Esophagus squamous epithelium (tissue), 4 donors: ENCODE measurements around the gene RAPGEF4.

Experiments
- POLR2A ChIP-seq, 4 donors: fragments of 450-650 bp; IDR thresholded peaks; one replicate each; pipeline ENCODE4 v1.6.1; 2017; ENCODE audit warnings: antibody characterized with exemption in 4 of 4, mild to moderate bottlenecking in 4 of 4, moderate library complexity in 3 of 4
- TF ChIP-seq, protein P1 (sequence below), 6 experiments: fragments of 450-650 bp in 4 of 6; fragments of 200-600 bp in 2 of 6; sonication (generic) in 2 of 6; IDR thresholded peaks; one replicate each; pipeline ENCODE4 v1.5.1; 2016 to 2019; ENCODE audit warnings: antibody characterized with exemption in 6 of 6, mild to moderate bottlenecking in 4 of 6, moderate library complexity in 4 of 6

DNA sequence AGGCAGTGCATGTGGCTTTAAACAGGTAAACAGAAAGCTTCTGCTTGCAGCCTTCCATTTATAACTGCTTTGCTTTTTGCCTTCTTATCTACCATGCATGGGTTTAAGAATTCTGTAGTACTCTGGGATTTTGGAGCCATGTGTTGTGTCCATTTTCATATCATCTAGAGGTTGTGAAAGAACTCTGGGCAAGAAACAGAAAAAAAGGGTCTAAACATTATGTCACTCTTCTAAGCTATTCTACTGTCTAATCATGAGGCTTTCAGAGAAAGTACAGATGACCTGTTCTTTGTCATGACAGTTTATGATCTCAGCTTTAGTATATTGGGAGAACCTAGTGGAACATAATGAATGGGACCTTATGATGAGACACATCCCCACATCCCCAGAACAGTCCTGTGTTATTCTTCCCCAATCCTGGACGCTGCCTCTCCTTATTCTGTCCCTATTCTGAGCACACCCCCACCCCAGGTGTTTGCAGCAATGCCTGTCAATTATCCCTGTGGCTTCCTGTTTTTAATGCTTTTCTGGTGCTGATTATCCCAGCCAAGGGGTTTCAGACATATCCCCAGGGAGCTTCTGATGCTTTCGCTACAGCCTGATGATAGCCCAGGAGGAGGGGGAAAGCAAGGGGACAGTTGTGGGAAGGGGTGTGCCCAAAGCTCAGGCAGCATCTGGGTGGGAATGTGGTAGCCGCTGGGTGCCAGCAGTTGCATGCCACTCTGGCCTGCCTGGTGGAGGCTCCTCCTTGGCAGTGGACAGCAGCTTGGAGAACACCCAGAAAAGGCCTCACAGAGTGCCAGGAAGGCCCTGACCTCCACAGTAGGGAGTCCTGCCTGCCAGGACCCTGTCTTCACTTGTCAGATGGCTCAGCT lies 170.5 kb downstream of the RAPGEF4 start:
- no peak for TF ChIP-seq POLR2A (IDR thresholded peaks at IDR 0.05)
- TF ChIP-seq, protein P1, sequence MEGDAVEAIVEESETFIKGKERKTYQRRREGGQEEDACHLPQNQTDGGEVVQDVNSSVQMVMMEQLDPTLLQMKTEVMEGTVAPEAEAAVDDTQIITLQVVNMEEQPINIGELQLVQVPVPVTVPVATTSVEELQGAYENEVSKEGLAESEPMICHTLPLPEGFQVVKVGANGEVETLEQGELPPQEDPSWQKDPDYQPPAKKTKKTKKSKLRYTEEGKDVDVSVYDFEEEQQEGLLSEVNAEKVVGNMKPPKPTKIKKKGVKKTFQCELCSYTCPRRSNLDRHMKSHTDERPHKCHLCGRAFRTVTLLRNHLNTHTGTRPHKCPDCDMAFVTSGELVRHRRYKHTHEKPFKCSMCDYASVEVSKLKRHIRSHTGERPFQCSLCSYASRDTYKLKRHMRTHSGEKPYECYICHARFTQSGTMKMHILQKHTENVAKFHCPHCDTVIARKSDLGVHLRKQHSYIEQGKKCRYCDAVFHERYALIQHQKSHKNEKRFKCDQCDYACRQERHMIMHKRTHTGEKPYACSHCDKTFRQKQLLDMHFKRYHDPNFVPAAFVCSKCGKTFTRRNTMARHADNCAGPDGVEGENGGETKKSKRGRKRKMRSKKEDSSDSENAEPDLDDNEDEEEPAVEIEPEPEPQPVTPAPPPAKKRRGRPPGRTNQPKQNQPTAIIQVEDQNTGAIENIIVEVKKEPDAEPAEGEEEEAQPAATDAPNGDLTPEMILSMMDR (IDR thresholded peaks at IDR 0.05) = no peak
